HPDE6-E6E7 (cell line): ENCODE results near the gene GRHL3.

Experiments
- DNase-seq: peaks from one replicate; pipeline ENCODE4 v3.0.0; 2011; ENCODE audit warnings: missing footprints; ENCODE audit errors: extremely low spot score

Gene GRHL3

DNA sequence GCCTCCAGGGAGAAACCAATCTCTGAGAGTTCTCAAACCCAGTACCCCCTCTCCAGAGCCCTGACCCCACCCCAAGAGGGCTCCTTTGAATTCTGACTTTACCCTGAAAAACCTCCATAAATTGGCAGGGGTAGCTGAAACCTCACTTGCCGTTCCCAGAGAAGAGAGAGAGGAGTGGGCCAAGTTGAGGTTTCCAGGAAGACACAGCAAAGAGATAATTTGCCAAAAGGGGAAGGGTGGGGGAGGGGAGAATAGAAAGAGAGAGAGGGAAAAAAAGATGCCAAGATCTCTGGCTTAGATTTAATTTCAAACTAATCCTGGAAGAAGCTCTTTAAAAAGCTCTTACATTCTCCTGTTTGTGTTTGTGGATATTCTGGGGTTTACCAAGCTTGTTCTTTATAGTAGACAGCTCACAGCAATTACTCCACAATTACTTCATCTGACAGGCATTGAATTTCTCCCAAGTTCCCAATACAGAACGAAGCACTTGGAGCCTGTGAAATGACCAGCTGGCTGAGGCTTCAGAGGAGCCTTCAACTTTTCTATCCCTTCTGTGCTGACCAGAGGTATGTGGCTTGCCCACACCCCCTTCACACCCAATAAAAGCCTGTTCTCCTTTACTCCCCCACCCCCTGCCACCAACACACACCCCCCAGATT, 1.1 kb upstream of the GRHL3 start:
- no peak for DNase-seq

DNA sequence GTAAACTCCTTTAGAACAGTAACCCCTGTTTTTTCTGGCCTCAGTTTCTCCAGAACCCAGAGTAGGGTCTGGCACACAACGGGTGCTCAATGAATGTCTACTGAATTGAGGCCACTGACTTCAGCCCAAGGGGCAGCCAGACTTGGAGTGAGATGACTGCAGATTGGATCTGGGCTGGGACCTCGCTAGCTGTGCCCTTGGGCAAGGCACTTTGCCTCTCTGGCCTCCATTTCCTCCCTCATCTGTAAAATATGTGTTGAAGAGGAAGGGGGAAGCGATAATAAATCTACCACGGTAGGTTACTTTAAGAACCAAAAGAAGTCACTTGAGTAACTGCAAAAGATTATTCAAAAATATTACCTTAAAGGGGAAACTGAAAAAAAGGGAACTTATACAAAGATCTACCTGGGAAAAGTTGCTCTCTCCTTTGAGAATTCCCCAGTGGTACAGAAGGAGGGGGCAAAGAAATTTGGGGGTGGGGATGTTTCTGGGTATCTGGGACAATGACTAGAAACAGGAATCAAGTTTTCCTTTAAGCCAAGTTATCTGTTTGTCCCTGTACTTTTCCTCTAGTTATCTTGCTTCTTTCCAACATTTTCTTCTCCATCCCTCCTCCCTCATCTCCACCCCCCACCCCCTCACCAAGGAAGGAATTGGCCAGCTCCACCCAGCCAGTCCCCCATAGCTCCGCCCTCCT, 394 bp upstream of the GRHL3 start:
- DNase-seq, result no peak

DNA sequence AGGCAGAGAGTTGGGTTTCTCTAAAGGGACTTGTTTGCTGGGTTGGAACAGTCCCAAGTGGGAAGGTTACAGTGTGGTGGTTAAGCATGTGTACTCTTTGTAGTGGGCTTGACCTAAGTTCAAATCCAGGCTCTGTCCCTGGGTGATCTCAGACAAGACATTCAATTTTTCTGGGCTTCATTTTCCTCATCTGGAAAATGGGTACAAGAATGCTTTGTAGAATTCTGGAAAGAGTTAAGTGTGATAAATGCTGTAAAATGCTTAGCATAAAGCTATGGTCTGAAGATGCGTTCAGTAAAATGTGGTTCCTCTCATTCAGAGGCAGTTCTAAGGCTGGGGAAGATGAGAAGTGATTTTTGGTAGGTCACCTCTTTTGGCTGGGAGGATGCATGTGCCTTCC, 805 bp downstream of the GRHL3 start:
- DNase-seq, result no peak

DNA sequence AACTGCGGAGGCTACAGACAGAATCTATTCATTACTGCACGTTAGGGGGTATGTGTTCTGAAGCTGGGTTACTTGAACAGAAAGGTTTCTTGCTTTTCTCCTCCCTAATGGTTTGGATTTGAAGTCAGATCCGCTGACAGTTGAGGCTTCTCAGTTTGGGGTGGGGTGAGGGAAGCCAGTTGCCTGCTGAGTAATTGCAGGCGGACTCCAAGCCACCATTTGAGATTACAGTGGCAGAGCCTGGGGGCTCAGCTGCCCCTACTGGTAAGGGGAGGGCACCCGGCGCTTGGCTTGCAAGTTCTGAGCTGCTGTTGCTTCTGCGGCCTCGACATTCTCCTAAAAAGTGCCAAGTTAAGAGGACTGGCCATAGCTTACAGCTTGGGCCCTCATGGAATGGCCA, 2.0 kb downstream of the GRHL3 start:
- DNase-seq, result no peak

DNA sequence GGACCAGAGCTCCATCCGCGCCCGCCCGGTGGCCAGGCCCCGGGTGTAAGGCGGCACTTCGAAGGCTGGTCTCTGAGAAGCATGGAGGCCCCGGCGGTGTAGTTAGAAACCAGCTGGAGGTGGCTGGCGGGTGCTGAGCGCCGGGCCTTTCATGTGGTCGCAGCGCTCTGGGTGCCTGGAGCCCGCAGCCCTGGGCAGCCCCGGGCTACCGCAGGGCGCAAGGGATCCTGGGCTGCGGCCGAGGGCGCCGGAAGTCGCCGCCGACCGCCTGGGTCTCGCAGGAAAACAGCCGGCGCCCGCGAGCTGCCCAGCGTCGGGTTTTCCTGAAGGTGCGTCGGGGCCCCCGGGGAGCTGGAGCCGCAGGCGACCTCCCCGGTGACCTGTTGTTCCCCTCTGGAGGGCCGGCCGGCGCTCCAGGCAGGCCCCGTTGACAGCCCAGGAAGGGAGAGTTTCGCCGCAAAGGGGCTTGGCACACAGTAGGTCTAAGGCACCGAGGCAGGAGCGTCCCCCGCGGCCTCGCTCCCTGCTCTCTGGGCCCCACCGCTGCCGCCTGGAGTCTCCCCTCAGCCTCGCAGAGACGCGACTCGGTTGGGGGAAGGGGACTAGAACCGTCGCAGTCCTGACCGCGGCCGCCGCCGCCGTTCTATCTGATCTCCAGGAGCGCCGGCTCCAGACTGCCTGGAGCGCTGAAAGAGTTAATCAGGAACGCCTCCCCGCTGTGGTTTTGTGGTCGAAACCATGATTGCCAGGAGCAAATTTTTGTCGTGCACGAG, 2.7 kb downstream of the GRHL3 start:
- DNase-seq, result peak; percentile 60

DNA sequence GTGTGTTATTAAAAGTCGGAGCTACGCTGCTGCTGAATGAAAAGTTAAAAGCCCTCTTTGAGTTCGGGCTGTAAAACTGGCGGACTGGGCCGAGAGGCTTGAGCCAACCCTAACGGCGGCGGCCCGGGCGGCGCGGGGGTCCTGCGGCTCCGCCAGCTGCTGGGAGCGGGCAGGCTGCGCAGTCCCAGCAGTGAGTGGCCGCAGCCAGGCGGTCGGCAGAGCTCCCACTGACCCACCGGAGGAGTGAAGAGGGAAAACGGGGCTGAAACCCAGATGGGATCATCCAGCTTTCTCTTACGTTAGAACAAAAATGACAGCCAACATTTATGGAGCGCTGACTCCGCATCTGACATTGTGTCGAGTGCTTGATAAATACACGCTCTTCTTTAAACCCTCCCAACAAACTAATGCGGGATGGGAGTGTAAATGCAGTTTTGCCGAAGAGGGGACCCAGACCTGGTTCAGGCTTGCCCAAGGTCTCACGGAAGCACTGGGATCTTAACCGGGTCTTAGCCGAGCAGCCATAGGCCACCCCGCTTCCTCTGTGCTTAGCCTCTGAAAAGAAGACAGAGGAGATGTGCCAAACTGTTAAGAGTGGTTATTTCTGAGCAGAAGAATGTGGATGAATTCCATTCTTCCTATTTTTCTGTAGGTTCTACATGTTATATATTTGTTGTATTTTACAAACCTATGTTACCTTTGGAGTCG, 3.5 kb downstream of the GRHL3 start:
- no peak for DNase-seq

DNA sequence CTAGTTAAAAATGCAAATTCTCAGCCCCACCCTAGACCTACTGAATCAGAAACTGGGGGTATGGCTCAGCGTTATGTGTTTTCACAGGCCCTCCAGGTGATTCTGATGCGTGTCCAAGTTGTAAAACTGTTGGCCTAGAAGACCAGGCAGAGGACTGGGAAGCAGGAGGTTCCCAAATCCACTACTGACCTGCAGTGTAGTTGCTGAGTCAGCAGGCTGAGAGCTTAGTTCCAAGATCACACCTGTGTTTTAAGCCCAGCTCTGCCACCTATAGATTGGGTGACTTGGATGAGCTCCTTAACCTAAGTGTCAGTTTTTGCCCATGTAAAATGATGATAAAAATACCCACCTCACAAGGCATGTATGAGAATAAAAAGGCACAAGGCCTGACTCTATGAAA, 4.1 kb downstream of the GRHL3 start:
- DNase-seq, result no peak

DNA sequence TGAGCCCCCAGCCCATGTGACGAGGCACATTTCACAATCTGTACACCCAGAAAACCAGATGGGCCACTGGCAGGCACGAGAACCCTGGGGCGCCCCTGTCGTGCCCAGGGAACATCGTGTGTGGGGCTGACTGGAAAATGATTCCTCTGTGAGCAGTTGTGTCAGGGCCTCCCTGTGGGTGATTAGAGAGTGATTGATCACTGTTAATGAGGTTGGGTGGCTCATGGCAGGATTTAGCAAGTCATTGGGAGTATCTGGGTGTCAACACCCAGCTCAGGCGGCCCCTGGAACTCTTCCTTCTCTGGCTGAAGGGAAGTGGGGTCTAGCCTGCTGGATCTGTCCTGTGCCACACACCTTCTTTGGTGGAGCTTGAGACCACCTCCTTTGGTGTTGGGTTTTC, 5.7 kb downstream of the GRHL3 start:
- no peak for DNase-seq

DNA sequence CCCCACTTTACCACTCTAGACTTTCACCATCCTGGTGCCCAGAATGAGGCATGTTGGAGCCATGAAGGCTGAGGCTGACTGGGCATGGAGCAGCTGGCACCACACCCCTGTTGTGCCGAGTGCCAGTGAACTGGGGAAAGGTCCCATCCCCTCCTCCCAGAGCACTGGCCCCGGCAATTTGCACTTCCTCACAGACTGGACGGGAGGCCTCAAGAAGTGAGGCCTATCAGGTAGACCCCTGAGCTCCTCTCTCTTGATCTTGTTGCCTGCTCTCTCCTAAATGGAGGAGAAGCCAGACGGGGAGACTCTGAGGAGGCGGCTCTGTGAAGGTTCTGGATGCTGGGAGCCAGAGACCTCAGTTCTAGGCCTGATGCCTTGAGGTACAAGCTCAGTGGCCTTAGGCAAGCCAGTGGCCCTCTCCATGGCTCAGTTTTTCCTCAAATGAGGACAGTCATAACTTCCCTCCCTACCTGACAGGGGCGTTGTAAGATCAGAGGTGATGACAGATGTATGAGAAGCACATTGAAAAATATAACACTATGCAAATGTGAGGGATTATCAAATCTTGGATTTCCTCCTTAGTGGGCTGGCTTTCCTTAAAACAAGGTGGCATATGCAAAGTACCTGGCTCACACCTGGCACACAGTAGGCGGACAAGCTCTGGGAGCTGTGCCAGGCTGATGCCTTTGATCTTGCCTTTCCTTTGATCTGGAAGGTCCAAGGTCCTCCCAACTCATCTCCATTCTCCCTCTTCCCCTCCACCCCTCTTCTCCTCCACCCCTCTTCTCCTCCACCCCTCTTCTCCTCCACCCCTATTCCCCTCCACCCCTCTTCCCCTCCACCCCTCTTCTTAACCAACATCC, 6.7 kb downstream of the GRHL3 start:
- DNase-seq, result no peak

DNA sequence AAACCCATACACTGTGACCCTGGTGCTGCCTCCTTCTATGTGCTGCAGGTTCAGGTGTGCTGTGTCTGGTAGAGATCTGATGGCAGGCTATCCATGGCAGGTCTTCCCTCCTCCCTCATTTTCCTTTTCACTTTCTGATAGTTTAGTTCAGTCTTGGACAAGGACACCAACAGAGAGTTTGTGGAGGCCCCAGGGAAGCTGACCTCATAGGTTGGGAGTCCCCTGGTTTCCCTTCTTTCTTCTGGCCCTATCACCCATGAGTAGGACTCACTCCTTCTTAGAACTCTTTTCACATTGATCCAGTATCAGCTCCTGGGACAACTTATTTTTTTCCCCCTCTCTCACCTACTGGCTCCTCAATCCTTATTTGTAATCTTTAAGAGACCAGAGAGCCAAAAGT, 8.3 kb downstream of the GRHL3 start:
- DNase-seq, result no peak

DNA sequence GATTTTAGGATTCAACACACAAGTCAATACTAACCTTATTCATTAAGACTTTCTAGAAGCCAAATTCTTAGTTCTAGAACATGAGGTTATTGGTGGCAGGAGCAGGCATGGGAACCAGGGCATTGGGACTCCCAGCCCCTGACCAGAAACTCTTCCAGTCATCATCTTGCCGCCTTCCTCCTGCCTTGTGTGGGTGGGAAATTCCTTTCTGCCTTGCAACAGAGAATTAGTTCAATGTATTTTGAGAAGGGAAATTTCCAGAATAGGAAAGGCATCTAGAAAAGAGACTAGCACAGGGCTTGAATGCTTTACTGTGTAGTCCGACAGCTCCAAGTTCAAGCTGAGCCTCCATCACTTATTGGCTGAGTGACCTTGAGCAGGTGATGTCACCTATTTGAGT, 8.7 kb downstream of the GRHL3 start:
- no peak for DNase-seq

DNA sequence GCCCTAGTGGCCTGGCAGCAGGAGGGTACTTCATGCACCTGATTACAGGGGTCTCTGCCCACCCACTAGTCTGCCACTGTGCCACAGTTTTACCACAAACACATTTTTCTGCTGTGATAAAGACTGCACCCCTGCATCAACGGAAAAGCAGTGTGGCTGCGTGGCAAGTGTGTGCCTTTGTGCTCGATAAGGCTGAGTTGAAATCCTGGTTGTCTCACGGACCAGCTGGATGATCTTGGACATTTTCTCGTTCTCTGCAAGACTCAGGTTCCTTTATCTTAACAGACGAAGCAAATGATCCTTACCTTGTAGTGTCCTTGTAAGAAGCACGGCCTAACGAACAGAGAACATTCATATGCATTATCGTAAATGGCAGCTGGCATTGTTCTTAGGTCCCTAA, 10.2 kb downstream of the GRHL3 start:
- DNase-seq, result no peak

DNA sequence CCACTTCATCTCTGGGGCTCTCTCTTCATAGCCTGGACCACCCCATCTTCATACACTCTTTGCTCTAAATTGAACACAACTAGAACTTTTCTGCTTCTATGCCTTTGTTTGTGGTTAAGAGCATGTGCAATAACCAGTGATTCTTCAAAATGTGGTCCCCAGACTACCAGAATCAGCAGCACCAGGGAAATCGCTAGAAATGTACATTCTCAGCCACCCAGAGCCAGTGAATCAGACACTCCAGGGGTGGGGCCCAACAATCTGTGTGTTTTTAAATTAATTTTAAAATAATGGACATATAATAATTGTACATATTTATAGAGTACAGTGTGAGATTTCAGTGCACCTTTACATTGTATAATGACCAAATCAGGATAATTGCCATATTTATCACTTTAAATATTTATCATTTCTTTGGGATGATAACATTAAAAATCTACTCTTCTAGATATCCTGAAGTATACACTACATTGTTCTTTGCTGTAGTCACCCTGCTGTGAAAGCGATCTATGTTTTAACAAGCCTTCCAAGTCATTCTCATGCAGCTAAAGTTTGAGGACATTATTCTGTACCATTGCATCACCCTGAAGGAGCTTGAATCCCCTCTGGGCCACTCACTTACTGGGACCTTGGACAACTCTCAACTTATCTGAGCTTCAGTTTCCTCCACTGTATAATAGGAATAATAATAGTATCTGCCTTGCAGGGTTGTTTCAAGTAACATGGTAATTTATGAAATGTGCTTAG, 10.8 kb downstream of the GRHL3 start:
- no peak for DNase-seq

DNA sequence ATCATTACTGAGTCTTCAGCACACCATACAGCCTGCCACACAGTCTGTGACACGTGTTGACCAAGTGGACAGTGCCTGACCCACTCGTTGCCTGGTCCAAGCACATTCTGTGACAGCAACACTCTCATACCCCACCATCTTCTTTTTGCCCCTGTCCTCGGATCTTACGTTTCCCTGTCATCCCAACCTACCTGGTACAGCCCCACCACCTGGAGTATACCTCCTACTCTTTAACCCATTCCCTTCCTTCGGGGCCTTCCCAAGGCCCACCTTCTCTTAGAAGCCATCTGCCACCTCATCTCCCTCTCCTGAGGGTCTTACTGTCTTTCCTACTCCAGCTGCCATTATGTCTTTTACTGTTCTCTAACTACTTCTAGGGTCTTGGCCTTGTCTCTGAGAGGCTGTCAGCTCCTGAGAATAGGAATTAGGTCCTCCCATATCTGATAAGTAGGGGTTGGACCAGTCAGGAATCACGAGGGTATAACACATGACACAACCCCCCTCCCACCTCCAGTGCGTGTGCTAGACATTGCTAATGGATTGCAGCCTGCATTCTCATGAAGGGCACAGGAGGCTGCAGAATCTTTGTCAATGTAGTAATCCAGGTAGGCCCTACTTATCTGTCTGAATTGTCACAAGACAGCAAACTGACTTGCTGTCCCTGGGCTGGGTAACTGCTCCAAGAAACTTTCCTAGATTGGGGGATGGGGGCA, 13.0 kb downstream of the GRHL3 start:
- DNase-seq, result no peak

DNA sequence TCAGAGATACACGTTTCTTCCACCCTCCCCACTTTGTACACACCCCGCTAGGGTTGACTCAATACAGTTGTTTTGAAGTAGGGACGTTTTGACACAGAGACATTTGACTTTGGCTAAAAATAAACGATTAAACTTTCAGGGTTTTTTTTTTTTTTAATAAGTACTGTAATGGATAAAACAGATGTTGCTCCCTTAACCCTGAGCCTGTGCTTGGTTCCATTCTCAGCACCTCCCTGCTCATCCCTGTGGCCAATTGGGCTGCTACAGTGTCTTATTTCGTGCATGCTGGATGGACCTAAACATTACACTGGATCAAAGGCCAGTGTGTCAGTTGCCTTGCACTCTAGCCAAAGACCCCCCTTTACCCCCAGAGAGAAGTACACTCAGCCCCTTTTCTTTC, 16.9 kb downstream of the GRHL3 start:
- no peak for DNase-seq

DNA sequence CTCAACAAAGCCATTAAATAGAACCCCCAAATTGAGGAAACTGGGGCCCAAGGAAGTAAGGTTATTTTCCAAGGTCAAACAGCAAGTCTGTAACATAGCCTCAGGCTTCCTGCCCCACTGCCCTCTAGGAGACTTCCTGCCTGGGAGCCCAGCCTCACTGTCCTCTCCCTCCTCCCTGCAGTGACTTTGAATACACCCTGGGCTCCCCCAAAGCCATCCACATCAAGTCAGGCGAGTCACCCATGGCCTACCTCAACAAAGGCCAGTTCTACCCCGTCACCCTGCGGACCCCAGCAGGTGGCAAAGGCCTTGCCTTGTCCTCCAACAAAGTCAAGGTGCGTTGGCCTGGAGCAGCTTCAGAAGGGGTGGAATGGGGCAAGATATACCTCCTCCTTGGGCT, 18.3 kb downstream of the GRHL3 start:
- no peak for DNase-seq

DNA sequence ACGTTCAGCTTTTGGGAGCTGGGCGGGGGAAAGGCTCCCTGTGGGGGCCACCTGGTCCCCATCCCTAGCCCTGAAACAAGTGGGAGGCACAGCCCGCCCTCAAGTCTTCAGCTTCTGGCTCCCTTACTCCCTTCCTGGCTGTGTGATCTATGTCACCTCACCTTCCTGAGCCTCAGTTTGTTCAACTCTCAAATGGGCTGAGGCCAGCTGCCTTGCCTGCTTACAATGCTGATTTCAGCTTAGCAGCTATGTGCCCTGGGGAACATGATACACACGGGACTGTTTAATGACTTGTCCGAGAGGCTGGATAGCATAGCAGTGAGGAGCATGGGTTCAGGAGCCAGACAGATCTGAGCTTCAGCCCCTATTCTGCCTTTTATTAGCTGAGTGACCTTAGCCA, 19.3 kb downstream of the GRHL3 start:
- no peak for DNase-seq

DNA sequence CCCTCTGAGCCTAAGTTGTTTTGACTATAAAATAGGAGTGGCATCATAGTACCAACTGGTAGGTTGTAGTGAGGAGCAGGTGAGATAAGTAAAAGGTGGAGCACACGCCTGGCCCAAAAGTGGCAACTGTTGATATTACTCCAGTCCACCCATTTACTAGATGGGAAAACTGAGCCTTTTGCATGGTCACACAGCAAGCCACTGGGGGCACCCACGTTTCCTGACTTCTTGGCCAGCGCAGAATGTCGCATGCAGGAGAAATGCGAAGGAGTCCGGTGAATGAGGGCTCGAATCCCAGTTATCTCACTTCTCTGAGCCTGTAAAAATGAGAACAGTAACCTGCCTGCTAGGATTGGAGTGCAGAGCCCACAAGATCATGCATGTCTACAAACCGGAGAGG, 20.8 kb downstream of the GRHL3 start:
- DNase-seq, result no peak

DNA sequence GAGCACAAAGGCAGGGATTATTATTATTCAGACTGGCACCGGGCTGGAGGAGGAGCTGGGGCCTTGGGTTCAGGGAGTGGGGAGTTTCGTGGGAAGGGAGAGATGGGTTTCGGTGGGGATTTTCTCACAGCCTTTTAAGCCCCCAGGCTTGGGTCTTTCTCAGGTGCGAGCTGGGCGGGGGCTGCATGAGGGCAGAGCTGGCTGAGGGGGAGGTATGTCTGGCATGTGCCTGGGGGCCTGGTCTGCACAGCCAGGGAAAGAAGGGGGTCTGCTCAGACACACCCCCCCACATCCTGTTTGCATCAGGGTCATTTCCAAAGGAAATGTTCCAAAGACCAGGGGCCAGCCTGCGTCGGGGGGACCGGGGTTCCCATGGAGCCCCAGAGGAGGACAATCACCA, 21.6 kb downstream of the GRHL3 start:
- no peak for DNase-seq

DNA sequence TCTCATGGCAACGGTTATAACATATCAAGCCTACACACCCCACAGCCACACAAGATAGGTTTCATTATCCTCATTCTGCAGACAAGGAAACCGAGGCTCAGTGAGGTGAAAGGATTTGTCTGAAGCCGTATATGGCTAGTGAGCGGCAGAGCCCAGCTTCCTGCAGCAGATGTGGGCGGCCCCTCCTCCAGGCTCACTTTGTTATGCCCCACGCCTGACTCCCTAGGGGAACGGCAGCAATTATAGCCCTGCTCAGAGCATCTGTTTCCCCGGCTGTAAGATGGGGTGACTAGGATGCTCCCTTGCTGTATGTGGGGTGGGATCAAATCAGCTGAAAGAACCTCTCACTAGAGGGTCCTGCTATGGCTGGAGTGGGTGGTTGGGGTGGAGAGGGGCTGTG, 22.1 kb downstream of the GRHL3 start:
- DNase-seq, result no peak
